K562 (cell line): Measurements from ENCODE around the gene CELSR2. TPM values are rescaled to one million over a fixed set of nuclear protein-coding genes. Genes with fewer than 3 reads are reported as not detected.

Source experiments
- ATAC-seq: fragments of 200-7000 bp; cut with Tn5 transposase; 3 replicates; pipeline ENCODE4 v1.9.1; 2020; ENCODE audit warnings: moderate library complexity
- BruUV-seq: library from RNA; stranded (reverse); fragments of 400-500 nt; replicated peaks from 2 replicates; lab custom pipeline; 2021; lab: Mats Ljungman, UMichigan
- CTCF ChIA-PET: fragments of 300-600 bp; formaldehyde crosslinking; extraction: SDS; loops from one replicate; lab custom pipeline; 2021; ENCODE audit warnings: low intra/inter-chr PET ratio; lab: Yijun Ruan, JAX
- POLR2A ChIA-PET: fragments of 300-600, 350-650 bp; sonication (Branson Sonifier 250); formaldehyde crosslinking; extraction: SDS; loops from one replicate; lab custom pipeline; 2021; ENCODE audit warnings: antibody characterized with exemption, inconsistent platforms; lab: Yijun Ruan, JAX
- DNase-seq, 4 experiments: peaks; one replicate each; pipeline versions ENCODE4 v3.0.0 to v3.0.0-alpha.2; 2011 to 2018; ENCODE audit warnings: low spot score in 3 of 4, mixed read lengths in 3 of 4; ENCODE audit errors: extremely low read depth in 1 of 4
- FAIRE-seq: peaks from 2 replicates; lab custom pipeline; 2011; peaks lifted over from hg19 to GRCh38; lab: Jason Lieb, UNC
- H2AFZ ChIP-seq: 2 replicates; pipeline ENCODE4 v1.6.0; 2011; ENCODE audit warnings: low read depth, low read length, control low read depth, inconsistent platforms
- H3K27ac ChIP-seq: fragments of 200-600 bp; 3 replicates; pipeline ENCODE4 v1.8.0; 2011; ENCODE audit warnings: low read depth, mild to moderate bottlenecking, control low read depth, inconsistent platforms, low read length, moderate library complexity, mixed read lengths; ENCODE audit errors: extremely low read depth
- H3K27me3 ChIP-seq, 2 experiments: fragments of 300-600 bp in 1 of 2; 2 replicates in 1 of 2; 3 replicates in 1 of 2; pipeline versions ENCODE4 v1.6.0 to v1.8.0; 2011; ENCODE audit warnings: inconsistent platforms in 2 of 2, low read length in 2 of 2, mild to moderate bottlenecking in 1 of 2, mixed read lengths in 1 of 2, moderate library complexity in 1 of 2; ENCODE audit not compliant: control insufficient read depth in 2 of 2, insufficient read depth in 2 of 2
- H3K36me3 ChIP-seq: fragments of 300-600 bp; 3 replicates; pipeline ENCODE4 v1.8.0; 2011; ENCODE audit warnings: mild to moderate bottlenecking, low read length, inconsistent platforms; ENCODE audit not compliant: control insufficient read depth, insufficient read depth
- H3K4me1 ChIP-seq, 2 experiments: fragments of 200-600 bp in 1 of 2; replicated peaks in 1 of 2; 2 replicates in 1 of 2; 3 replicates in 1 of 2; pipeline versions ENCODE4 v1.5.1 to v1.8.0; 2011; ENCODE audit warnings: inconsistent platforms in 2 of 2, low read length in 2 of 2, mild to moderate bottlenecking in 1 of 2, mixed read lengths in 1 of 2, moderate library complexity in 1 of 2; ENCODE audit not compliant: control insufficient read depth in 2 of 2, insufficient read depth in 2 of 2
- H3K4me2 ChIP-seq: 2 replicates; pipeline ENCODE4 v1.6.1; 2011; ENCODE audit warnings: low read length, control low read depth, inconsistent platforms, mixed read lengths; ENCODE audit not compliant: insufficient read depth
- H3K4me3 ChIP-seq: fragments of 200-600 bp; sonication (generic), shearing (Covaris generic); 2 replicates; pipeline ENCODE4 v1.5.1; 2016; ENCODE audit warnings: control low read depth, inconsistent platforms
- H3K79me2 ChIP-seq: fragments of 200-600 bp; 3 replicates; pipeline ENCODE4 v1.8.0; 2011; ENCODE audit warnings: low read length, inconsistent platforms; ENCODE audit not compliant: control insufficient read depth, insufficient read depth
- H3K9ac ChIP-seq, 2 experiments: 2 replicates each; pipeline versions ENCODE4 v1.6.0 to v1.6.1; 2011; ENCODE audit warnings: low read depth in 2 of 2, low read length in 2 of 2, control low read depth in 1 of 2, inconsistent platforms in 1 of 2, mild to moderate bottlenecking in 1 of 2, mixed read lengths in 1 of 2; ENCODE audit not compliant: insufficient read depth in 1 of 2
- H3K9me1 ChIP-seq: one replicate; pipeline ENCODE4 v1.6.0; 2011; ENCODE audit warnings: inconsistent platforms, mild to moderate bottlenecking, low read length, moderate library complexity; ENCODE audit not compliant: control insufficient read depth, insufficient read depth
- H3K9me3 ChIP-seq: replicated peaks from 2 replicates; pipeline ENCODE4 v1.5.1; 2011; ENCODE audit warnings: low read depth, low read length, inconsistent platforms; ENCODE audit not compliant: control insufficient read depth, insufficient read depth
- H4K20me1 ChIP-seq: replicated peaks from 2 replicates; pipeline ENCODE4 v1.6.1; 2011; ENCODE audit warnings: low read length, inconsistent platforms, mixed read lengths; ENCODE audit not compliant: control insufficient read depth, insufficient read depth
- C11orf30 ChIP-seq: fragments of 450-650 bp; IDR thresholded peaks from 2 replicates; pipeline ENCODE4 v1.6.1; 2016; ENCODE audit warnings: low read depth, mild to moderate bottlenecking
- EGR1 ChIP-seq: fragments of 450-650 bp; conservative IDR thresholded peaks from 2 replicates; pipeline ENCODE4 v1.6.1; 2017; ENCODE audit warnings: mild to moderate bottlenecking
- ELF1 ChIP-seq: fragments of 200-800 bp; sonication (Bioruptor generic); IDR thresholded peaks from 2 replicates; pipeline ENCODE4 v1.6.1; 2016; ENCODE audit warnings: missing genetic modification characterization, missing compliant biosample characterization
- ESRRA ChIP-seq: fragments of 450-650 bp; IDR thresholded peaks from 2 replicates; pipeline ENCODE4 v1.6.1; 2014; ENCODE audit warnings: low read depth, mild to moderate bottlenecking, moderate library complexity, borderline replicate concordance
- PTRF ChIP-seq: fragments of 450-650 bp; IDR thresholded peaks from 2 replicates; pipeline ENCODE4 v1.6.1; 2016; ENCODE audit warnings: mild to moderate bottlenecking, missing genetic modification characterization, missing compliant biosample characterization
- TAF9B ChIP-seq: fragments of 450-650 bp; IDR thresholded peaks from 2 replicates; pipeline ENCODE4 v1.6.1; 2018; ENCODE audit warnings: mild to moderate bottlenecking; ENCODE audit not compliant: partially characterized antibody
- ZNF165 ChIP-seq: fragments of 250-450 bp; sonication (Bioruptor Pico); IDR thresholded peaks from 2 replicates; pipeline ENCODE4 v1.4.0; 2020; ENCODE audit warnings: borderline replicate concordance
- ZNF830 ChIP-seq: fragments of 250-450 bp; sonication (Bioruptor Pico); IDR thresholded peaks from 2 replicates; pipeline ENCODE4 v1.5.0; 2021; ENCODE audit warnings: mild to moderate bottlenecking
- WGBS: fragments of 100-300 bp; shearing (Covaris generic); methylation state at CpG from one replicate; pipeline ENCODE4 v1.1.6; 2016; ENCODE audit warnings: low coverage, mixed read lengths; ENCODE audit not compliant: insufficient coverage; ENCODE audit errors: missing lambda C conversion rate; 5-methylcytosine and 5-hydroxymethylcytosine counted together
- in situ Hi-C: fragments of 300-500 bp; cut with MboI; formaldehyde crosslinking; loops from 4 replicates; pipeline ENCODE4 v1.15.0; 2018; ENCODE audit warnings: inconsistent platforms, mixed read lengths
- intact Hi-C: fragments of 100-400 bp; cut with micrococcal nuclease; formaldehyde crosslinking; loops from 2 replicates; pipeline ENCODE4 v1.14.2; 2022
- polyA plus RNA-seq, 8 experiments: library from polyadenylated mRNA; depleted of rRNA in 4 of 8; stranded (reverse) in 5 of 8; unstranded in 3 of 8; fragments of >200 nt; fragmentation: Nextera tagmentation in 2 of 8; fragmentation: Illumina TruSeq in 1 of 8; extraction: Ambion mirVana in 2 of 8; extraction: Trizol in 1 of 8; gene quantifications; 2 replicates each; pipeline versions ENCODE4 v1.2.1 to v1.2.3, GENCODE V29; 2011 to 2014; ENCODE audit warnings: inconsistent platforms in 1 of 8, missing spikeins in 1 of 8
- total RNA-seq, 7 experiments: library from RNA; depleted of rRNA in 6 of 7; stranded (reverse); fragments of >200 nt in 6 of 7; fragmentation: Illumina TruSeq in 2 of 7; extraction: Trizol in 2 of 7; gene quantifications; 2 replicates each; pipeline versions ENCODE4 v1.2.1 to v1.2.3, GENCODE V29; 2011 to 2021; ENCODE audit warnings: low replicate concordance in 1 of 7
- TF ChIP-seq, protein P1 (sequence below): fragments of 250-450 bp; sonication (Bioruptor Pico); IDR thresholded peaks from 2 replicates; pipeline ENCODE4 v1.5.1; 2021; ENCODE audit warnings: mild to moderate bottlenecking

CELSR2 gene
- total and polyA plus RNA-seq, 9 of the 15 experiments (the other 6 are each of a cell fraction or from before 2014, with no cell fraction given), result 0.31 to 21.9 (median 4.2) TPM

DNA sequence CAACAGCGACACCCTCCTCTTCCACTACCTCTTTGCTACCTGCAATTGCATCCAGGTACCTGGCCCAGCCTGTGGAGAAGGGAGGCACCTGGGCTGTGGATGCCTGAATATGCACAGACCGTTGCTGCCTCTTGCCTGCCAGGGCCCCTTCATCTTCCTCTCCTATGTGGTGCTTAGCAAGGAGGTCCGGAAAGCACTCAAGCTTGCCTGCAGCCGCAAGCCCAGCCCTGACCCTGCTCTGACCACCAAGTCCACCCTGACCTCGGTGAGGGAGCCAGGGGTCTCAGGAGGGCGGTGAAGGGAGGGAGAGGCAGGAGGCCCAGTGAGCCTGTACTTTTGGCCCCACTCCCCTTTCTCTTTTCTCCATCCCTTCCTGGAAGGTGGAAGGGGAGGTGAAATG, 22.1 kb downstream of the CELSR2 start:
- Histone ChIP-seq H3K9me3 (no peaks in the 10 kb centered on the region), H4K20me1 (no peaks in the 10 kb centered on the region), H3K79me2 (no peaks in the 10 kb centered on the region), H3K4me3 (no peak overlapping the region)
- in situ Hi-C loops, result no loop called here
- intact Hi-C loops, result no loop called here
- CTCF ChIA-PET, result no interaction called here
- no peak for ATAC-seq
- TF ChIP-seq, protein P1, sequence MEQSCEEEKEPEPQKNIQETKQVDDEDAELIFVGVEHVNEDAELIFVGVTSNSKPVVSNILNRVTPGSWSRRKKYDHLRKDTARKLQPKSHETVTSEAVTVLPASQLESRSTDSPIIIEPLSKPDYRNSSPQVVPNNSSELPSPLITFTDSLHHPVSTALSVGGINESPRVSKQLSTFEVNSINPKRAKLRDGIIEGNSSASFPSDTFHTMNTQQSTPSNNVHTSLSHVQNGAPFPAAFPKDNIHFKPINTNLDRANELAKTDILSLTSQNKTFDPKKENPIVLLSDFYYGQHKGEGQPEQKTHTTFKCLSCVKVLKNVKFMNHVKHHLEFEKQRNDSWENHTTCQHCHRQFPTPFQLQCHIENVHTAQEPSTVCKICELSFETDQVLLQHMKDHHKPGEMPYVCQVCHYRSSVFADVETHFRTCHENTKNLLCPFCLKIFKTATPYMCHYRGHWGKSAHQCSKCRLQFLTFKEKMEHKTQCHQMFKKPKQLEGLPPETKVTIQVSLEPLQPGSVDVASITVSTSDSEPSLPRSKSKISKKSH (CRISPR knock-in tag), result no peak
- TF ChIP-seq ZNF830, result no peak
- TF ChIP-seq ELF1 (tag), result no peak
- no peak for TF ChIP-seq EGR1
- no peak for TF ChIP-seq C11orf30
- no peak for TF ChIP-seq TAF9B
- TF ChIP-seq ESRRA, result no peak
- TF ChIP-seq PTRF (tag), result no peak
- no peak for TF ChIP-seq ZNF165 (CRISPR knock-in tag)
- TF ChIP-seq, all 486 proteins: peak for 0
- Histone ChIP-seq H3K4me1 (peaks cover 24 to 60% of the 10 kb centered on the region in 2 experiments), H3K9me1 (no peaks in the 10 kb centered on the region), H2AFZ (no peak overlapping the region), H3K36me3 (peaks cover 39% of the 10 kb centered on the region; the same call in 2 of the 3 replicates), H3K27ac (no peak overlapping the region), H3K9ac (peak overlapping the region in 1 of 2 experiments; percentile 5; a peak in 2 of 4 replicates), H3K4me2 (no peak overlapping the region), H3K27me3 (no peaks in the 10 kb centered on the region)
- POLR2A ChIA-PET, result interaction anchor here (1.0 kb wide), 1 partner anchor 12 kb away, joined by 3 read pairs; the partner anchor contains the start of gene PSRC1
- 79% methylated on average over 6 of the region's 6 CpGs for WGBS
- DNase-seq (no peak), FAIRE-seq (no peak)
- BruUV-seq, result no TSS peak
